Measurements from ENCODE around the gene DNAJC1.

DNAJC1 gene

GRCh38 chr10:22005763-22006162 is 2.2 kb upstream of the DNAJC1 start:
- no peak for DNase-seq

DNA sequence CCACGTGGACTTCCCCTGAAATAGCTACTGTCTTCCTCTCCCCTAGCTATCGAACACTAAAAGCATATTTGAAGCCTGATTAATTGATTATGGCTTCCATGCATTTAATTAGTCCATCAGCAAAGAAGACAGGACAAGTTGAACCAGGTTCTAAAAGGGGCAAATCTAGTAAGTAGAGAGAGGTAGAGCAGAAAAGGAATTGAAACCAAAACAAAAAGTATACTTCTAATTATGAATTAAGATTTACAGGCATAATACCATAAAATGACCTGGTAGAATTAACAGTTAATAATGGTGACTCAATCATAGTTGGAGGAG is 393 bp upstream of the DNAJC1 start:
- no peak for DNase-seq

DNA sequence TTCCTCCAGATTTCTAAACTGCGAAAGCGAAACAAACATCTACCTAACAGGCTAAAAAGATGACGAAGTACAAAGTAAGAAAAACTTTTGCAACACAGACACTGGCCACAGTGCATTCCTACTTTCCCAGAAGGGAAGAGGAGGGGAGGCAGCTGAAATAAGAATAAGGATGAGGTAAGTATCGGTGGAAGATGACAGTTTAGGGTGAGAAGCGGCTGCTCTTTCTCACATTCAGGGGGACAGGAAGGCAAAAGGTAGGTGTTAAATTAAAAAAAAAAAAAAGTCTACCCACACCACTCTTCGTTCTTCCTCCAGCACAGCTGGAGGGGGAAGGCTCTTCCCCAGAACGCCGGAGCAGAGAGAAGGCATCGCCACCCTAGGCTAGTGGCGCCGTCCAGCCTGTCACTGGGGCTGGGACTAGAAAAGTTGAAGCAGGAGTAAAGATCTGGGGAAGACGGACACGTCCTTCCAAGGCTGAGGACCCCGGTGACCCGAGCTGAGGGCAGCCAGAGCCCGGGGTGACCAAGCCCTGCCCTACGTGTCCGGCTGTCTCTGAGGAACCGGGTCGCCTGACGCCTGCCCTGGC is 846 bp downstream of the DNAJC1 start:
- DNase-seq: peak; percentile 72

DNA sequence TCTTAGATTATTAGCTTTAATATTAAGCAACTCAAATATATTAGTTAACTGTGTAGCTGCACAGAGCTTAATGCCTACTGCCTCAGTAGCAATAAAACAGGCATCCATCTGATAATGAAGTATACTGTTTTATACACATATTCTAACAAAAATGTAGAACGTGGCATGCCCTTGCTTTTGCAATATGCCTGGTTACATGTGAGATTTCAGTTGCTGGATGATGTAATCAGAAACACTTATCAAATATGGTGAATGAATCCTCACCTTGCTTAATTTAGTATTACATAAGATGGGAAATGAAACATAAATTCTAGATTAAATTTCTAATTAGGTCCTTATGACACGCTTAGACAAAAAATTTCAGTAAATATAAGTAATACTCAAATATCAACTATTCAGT is 8.0 kb downstream of the DNAJC1 start:
- peak; percentile 23 for DNase-seq

DNA sequence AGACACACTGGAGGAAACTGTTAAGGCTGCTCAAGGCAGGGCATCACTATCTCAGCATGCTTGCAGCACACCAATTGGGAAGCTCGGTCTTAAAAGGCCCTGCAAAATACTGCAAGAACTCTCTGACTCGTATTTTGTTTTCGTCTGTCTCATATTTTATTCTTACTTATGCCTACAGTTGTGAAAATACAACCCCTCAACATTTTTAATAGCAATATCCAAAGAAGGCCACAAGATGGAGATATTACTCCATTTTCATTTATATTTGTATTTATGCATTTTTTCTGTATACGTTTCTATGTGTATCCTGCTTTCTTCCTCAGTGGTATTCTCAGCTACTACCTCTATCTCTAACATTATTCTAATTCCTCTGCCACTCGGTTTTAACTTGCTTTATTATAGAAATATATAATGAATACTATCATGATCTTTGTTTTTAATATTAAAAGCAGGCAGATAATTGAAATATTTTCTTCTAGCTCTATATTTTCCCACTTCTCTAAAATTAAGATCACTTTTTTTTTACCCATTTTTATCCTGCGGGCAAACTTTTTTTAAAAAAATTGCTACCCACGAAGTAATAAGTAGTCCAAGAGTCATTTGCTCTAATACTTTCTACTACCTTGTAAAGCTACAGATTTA is 10.0 kb downstream of the DNAJC1 start:
- DNase-seq: peak; percentile 77

GRCh38 chr10:21991785-21992184 is 11.7 kb downstream of the DNAJC1 start:
- no peak for DNase-seq

DNA sequence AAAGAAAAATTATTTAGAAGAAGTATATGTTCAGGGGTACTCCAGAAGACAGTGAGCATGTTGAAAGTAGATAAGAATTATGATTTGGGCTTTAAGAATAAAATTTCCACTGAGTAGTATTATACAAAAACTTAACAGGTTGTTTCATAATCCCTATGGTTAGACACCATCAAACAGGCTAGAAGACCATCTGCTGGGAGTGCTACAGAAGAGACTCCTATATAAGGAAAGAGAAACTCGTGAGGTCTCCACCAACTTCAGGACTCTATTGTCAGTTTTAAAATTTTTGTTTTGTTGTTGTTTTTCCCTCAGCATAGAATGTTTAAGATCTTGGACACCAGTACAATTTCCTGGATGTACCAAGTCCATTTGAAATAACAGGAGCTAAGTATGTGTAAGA is 13.1 kb downstream of the DNAJC1 start:
- DNase-seq: peak; percentile 27

DNA sequence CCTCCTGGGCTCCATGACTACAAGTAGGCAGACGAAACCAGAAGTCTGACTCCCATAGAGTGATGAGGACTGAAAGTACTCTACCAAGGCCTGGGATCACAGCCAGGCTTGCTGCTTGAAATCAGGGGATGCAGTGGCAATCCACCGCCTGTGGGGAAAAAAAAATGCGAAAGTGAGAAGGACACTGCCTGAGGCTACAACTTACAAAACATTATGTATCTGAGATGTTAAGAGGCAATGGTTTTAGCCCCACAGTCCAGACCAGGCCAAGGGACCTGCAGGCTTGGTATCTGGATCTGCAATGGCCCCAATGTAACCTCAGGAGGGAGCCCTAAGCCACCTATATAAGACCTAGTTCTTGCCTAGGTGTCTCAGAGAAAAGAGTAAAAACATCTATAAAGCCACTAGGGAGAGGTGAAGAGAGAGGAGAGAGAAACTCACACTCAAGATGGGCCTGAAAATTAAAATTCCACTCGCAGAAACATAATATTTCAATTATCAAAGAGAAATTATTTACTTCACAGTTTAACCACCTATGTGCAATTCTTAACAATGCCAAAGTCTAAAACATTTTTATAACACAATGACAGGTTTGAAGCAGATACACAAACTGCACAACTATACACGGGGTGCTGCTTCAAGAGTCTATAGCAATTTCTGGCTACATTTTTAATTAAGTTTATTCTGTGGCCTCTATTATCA is 13.9 kb downstream of the DNAJC1 start:
- DNase-seq: peak; percentile 75

- no peak for DNase-seq
These were observed 18.0 kb downstream of the DNAJC1 start for GRCh38 chr10:21985541-21985940.

DNA sequence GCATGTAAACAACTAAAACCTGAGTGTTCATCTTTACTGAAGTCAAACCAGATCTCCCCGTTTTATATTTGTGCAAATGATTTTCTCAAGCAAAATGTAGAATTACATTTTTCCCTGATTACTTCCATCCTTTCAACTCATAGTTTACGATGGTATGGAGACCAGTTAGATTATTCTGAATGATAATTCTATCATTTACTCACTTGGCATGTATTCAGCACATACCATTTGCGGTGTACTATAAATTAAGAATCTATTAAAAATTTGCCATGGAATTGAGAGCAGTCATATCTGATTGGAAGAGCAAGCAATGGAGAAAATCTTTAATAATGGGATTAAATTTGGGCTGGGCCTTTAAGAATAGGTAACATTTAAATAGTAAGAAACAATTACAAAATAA is 22.4 kb downstream of the DNAJC1 start:
- no peak for DNase-seq

GRCh38 chr10:21980691-21981090 is 22.8 kb downstream of the DNAJC1 start:
- DNase-seq: no peak

DNA sequence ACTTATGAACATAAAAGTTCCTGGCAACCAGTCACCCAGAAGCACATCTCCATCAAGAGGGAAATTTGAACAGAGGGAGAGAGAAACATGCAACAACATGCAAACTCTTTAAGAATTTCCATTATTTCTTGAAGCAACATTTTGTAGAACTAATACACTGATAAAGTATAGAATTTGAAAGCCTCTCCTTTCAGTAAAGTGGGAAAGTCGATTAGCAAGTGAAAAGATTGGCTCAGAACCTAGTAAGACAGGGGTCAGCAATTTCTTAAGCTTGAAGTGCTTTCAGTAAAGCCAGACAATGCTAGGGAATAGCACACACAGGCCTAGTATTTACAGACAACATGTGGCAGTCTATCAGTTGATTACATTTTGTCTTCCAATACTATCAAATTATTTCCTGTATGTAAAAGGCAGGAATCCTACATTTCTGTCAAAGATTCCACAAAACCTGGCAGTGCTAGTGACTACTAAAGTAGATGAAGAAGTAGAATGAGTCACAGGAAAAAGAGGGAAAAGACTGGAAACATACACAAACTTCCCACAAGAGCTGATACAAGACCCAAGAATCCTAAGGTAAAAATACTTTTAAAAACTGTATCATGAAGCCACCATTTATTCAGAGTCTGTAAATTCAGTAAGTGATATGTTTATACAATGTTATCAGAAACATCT is 25.2 kb downstream of the DNAJC1 start:
- DNase-seq: no peak

DNA sequence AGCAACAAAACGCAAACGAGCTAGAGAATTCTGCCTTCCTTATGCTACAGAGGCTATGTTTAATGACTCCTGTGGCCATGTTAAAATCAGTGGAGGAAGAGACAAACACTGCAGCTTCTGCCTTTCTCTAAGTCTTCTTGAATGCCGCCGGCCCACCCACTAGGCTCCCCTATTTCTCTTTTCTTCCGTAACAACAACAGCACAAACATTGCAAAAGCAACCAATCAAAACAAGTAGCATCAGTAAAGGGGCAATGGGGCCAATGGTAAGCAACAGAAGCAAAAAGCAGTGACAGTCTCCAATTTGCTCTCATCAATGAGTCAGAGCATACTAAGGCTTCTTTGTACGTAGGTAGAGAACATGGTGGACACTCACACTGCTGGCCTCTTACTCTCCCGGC is 26.8 kb downstream of the DNAJC1 start:
- DNase-seq: no peak

DNA sequence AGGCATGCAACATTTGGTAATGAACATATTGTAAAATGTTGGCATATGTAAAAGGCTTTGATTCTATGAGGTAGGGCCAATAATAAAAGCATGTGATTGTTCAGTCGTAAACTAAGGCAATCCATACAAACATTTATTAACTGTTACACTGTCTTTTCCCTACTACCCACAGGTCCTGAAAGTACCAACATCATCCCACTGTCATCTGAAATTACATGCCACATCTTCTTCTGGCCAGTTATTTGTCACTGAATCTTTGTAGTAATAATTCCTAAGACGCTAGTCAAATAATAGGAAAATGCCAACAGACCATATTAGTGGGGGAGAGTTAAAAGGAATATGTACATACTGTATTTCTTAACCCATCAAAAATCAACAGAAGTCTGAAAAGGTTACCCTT is 27.2 kb downstream of the DNAJC1 start:
- no peak for DNase-seq

DNA sequence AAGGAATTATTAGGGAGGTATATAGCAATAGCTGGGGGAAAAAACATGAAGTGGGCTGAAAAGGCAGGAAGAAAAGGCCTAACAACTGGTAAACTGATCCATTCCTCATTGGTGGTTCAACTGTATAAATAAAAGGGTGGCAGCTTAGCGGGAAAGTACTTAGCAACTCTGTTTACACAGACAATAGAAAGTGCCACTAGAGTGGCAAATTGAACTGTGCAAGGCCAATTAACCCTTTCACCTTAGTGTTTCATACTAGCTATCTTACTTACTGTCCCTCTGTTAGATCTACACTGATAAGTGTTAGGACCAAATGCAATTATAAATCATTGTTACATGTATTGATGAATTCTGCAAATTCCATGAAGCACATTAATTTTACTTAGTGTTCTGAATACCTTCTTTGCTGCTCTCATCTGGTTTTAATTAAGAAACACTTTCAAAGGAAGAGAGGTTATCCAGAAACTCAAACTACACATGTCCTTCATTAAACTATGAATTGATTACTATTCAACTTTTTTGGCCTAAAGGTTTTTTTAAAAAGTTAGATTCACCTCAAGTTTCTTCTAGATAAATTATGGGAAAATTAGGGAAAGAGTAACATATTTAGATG is 28.0 kb downstream of the DNAJC1 start:
- no peak for DNase-seq

DNA sequence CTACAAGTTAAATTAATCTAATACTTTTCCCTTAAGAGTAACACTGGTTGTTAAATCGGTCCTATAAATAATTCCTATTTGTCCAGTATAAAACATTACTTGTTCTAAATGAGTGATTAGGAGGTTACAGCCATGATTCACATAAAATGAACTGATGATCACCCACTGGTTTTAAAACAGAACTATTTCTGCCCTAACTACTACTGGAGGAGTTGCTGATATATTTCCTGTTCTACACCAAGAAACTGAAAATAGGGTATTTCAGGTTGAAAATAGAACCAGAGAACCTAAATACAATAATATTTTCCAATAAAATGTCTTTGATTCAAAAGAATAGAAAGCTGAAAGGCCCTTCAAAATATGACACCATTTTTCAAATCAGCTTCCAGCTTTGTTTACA is 30.9 kb downstream of the DNAJC1 start:
- no peak for DNase-seq

- no peak for DNase-seq
These were observed 33.9 kb downstream of the DNAJC1 start for GRCh38 chr10:21969326-21970287.

DNA sequence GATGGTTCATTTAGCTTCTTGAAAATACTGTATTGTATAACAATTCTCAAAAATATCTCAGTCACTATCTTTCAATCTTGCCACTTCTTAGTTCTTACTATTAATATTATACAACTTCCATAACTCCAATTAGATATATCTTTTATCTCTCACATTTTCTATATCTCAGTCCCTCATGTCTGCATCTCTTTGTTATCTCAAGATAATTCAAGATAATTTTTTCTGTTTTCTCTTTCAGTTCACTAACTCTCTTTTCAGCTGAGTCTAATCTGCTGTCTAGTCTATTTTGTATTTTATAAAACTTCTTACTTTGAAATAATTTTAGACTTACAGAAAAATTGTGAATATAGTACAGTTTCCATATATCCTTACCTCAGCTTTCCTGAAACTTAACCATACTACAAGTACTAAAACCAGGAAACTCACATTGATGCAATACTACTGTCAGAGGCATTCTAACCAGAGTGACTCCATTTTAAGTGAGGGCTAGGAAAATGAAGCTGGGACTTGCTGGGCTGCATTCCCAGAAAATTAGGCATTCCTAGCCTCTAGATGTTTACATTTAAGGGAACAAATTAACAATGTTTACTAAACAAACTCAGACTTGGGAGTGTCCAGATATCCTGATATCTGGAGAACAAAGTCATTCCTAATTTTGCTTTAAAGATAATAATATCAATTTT is 38.4 kb downstream of the DNAJC1 start:
- DNase-seq: no peak

DNA sequence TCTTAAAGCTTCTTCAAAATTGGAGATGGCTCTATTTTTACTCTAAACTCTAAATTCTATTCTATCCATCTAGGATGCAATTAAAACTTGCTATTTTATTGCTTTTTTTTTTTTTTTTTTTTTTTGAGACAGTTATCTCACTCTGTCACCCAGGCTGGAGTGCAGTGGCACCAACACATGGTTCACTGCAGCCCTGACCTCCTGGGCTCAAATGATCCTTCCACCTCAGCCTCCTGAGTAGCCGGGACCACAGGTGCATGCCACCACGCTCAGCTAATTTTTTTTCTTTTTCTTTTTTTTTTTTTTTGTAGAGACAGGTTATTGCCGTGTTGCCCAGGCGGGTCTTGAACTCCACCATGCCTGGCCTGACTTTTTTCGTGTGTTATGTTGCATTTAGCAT is 41.2 kb downstream of the DNAJC1 start:
- DNase-seq: no peak

DNA sequence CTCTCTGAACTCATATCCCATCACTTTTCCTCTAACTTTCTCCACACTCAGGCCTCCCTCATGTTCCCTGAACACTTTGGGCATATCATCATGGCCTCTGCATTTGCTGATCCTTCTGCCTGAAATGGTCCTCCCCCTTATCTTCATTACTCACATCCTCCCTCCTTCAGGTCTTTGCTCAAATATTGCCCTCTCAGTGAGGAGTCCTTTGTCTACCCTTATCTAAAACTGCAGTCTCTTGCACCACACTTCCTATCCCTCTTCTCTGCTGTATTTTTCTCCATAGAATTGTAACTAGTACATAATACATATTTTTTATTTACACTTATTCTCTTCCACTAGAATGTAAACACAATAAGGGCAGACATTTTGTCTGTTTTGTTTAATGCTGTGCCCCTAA is 41.7 kb downstream of the DNAJC1 start:
- peak; percentile 81 for DNase-seq

GRCh38 chr10:21959998-21960397 is 43.5 kb downstream of the DNAJC1 start:
- DNase-seq: no peak

- DNase-seq: no peak
These were observed 48.8 kb downstream of the DNAJC1 start for GRCh38 chr10:21954690-21955089.
